IMR-90 (cell line): Measurements from ENCODE around the gene TNIP1. TPM values are rescaled to one million over a fixed set of nuclear protein-coding genes. Genes with fewer than 3 reads are reported as not detected.

Experiments used
- ATAC-seq: fragments of 200-7000 bp; cut with Tn5 transposase; 2 replicates; pipeline ENCODE4 v1.9.1; 2020; ENCODE audit warnings: low read depth, mild to moderate bottlenecking, moderate library complexity
- BruUV-seq: library from RNA; stranded (reverse); fragments of 400-500 nt; replicated peaks from 2 replicates; lab custom pipeline; 2021; lab: Mats Ljungman, UMichigan
- CTCF ChIA-PET: fragments of 300-600 bp; formaldehyde crosslinking; extraction: SDS; loops from one replicate; lab custom pipeline; 2021; ENCODE audit warnings: antibody characterized with exemption; lab: Yijun Ruan, JAX
- POLR2A ChIA-PET: fragments of 300-600 bp; sonication (Branson Sonifier 250); formaldehyde crosslinking; loops from one replicate; lab custom pipeline; 2022; ENCODE audit warnings: antibody characterized with exemption; ENCODE audit not compliant: unreplicated experiment; lab: Charles Lee
- DNase-seq: peaks from one replicate; pipeline ENCODE4 v3.0.0; 2013
- H2AFZ ChIP-seq: replicated peaks from 2 replicates; pipeline ENCODE3; 2013; ENCODE audit warnings: low read length, mild to moderate bottlenecking; ENCODE audit not compliant: poor library complexity
- H2AK5ac ChIP-seq: 2 replicates; pipeline ENCODE4 v1.6.1; 2013; ENCODE audit warnings: low read depth, low read length, inconsistent platforms
- H2AK9ac ChIP-seq: replicated peaks from 2 replicates; pipeline ENCODE3; 2013; ENCODE audit warnings: mild to moderate bottlenecking, low read depth, low read length, moderate library complexity; ENCODE audit not compliant: poor library complexity
- H2BK120ac ChIP-seq: 2 replicates; pipeline ENCODE4 v1.6.1; 2013; ENCODE audit warnings: low read depth, low read length, inconsistent platforms
- H2BK15ac ChIP-seq: 3 replicates; pipeline ENCODE4 v1.6.1; 2013; ENCODE audit warnings: low read depth, low read length, inconsistent platforms
- H2BK20ac ChIP-seq: 2 replicates; pipeline ENCODE4 v1.6.1; 2013; ENCODE audit warnings: low read depth, mild to moderate bottlenecking, inconsistent platforms, low read length, moderate library complexity
- H2BK5ac ChIP-seq: 2 replicates; pipeline ENCODE4 v1.6.1; 2013; ENCODE audit warnings: mild to moderate bottlenecking, low read depth, low read length, inconsistent platforms; ENCODE audit not compliant: poor library complexity, severe bottlenecking
- H3K14ac ChIP-seq: replicated peaks from 2 replicates; pipeline ENCODE4 v1.6.1; 2013; ENCODE audit warnings: low read depth, low read length, inconsistent platforms
- H3K18ac ChIP-seq: 2 replicates; pipeline ENCODE4 v1.6.1; 2013; ENCODE audit warnings: low read depth, low read length, control low read depth
- H3K23ac ChIP-seq: 2 replicates; pipeline ENCODE4 v1.6.1; 2013; ENCODE audit warnings: low read depth, low read length, inconsistent platforms
- H3K27ac ChIP-seq: 2 replicates; pipeline ENCODE4 v1.5.1; 2013; ENCODE audit warnings: mild to moderate bottlenecking, control low read depth, low read length; ENCODE audit not compliant: insufficient read depth
- H3K27me3 ChIP-seq: 2 replicates; pipeline ENCODE4 v1.6.1; 2013; ENCODE audit warnings: low read length; ENCODE audit not compliant: control insufficient read depth, insufficient read depth
- H3K36me3 ChIP-seq: 2 replicates; pipeline ENCODE4 v1.6.1; 2013; ENCODE audit warnings: low read length, mixed read lengths; ENCODE audit not compliant: control insufficient read depth, insufficient read depth
- H3K4ac ChIP-seq: 2 replicates; pipeline ENCODE4 v1.6.1; 2013; ENCODE audit warnings: low read depth, low read length, inconsistent platforms
- H3K4me1 ChIP-seq: 2 replicates; pipeline ENCODE4 v1.6.1; 2013; ENCODE audit warnings: low read length, mixed read lengths; ENCODE audit not compliant: control insufficient read depth, insufficient read depth
- H3K4me2 ChIP-seq: 2 replicates; pipeline ENCODE4 v1.6.1; 2013; ENCODE audit warnings: low read depth, mild to moderate bottlenecking, control low read depth, low read length, moderate library complexity
- H3K4me3 ChIP-seq: 2 replicates; pipeline ENCODE4 v1.5.1; 2013; ENCODE audit warnings: low read depth, mild to moderate bottlenecking, control low read depth, low read length, moderate library complexity; ENCODE audit not compliant: insufficient read depth
- H3K56ac ChIP-seq: 2 replicates; pipeline ENCODE4 v1.6.1; 2013; ENCODE audit warnings: low read length, inconsistent platforms; ENCODE audit not compliant: insufficient read depth; ENCODE audit errors: extremely low read depth
- H3K79me1 ChIP-seq, 2 experiments: 2 replicates each; pipeline ENCODE4 v1.6.1; 2013; ENCODE audit warnings: low read length in 2 of 2, inconsistent platforms in 1 of 2, low read depth in 1 of 2
- H3K9ac ChIP-seq: 2 replicates; pipeline ENCODE4 v1.6.1; 2013; ENCODE audit warnings: low read depth, low read length, control low read depth
- H3K9me1 ChIP-seq: 2 replicates; pipeline ENCODE4 v1.6.1; 2013; ENCODE audit warnings: low read length, inconsistent platforms; ENCODE audit not compliant: insufficient read depth
- H3K9me3 ChIP-seq: 2 replicates; pipeline ENCODE4 v1.6.1; 2013; ENCODE audit warnings: low read length; ENCODE audit not compliant: control insufficient read depth, insufficient read depth
- H4K20me1 ChIP-seq: 2 replicates; pipeline ENCODE4 v1.6.1; 2013; ENCODE audit warnings: low read length, inconsistent platforms; ENCODE audit not compliant: insufficient read depth
- H4K5ac ChIP-seq: 2 replicates; pipeline ENCODE4 v1.6.1; 2013; ENCODE audit warnings: mild to moderate bottlenecking, low read depth, low read length, control low read depth
- H4K8ac ChIP-seq, 2 experiments: 2 replicates each; pipeline ENCODE4 v1.6.1; 2013; ENCODE audit warnings: low read depth in 2 of 2, low read length in 2 of 2, control low read depth in 1 of 2, inconsistent platforms in 1 of 2
- H4K91ac ChIP-seq: 2 replicates; pipeline ENCODE4 v1.6.1; 2013; ENCODE audit warnings: low read depth, low read length, inconsistent platforms; ENCODE audit not compliant: insufficient read depth
- FOS ChIP-seq: fragments of 150-350 bp; IDR thresholded peaks from 2 replicates; pipeline ENCODE4 v1.6.1; 2016; ENCODE audit warnings: low read depth, low read length
- WGBS, 2 experiments: methylation state at CpG; one replicate each; pipeline versions ENCODE4 v1.1.5 to v1.1.7; 2013; ENCODE audit warnings: missing lambda C conversion rate in 2 of 2; ENCODE audit not compliant: insufficient read length in 1 of 2; ENCODE audit errors: extremely low coverage in 2 of 2; 5-methylcytosine and 5-hydroxymethylcytosine counted together
- dilution Hi-C: fragments of 300-500 bp; cut with HindIII; formaldehyde crosslinking; loops from one replicate; pipeline ENCODE4 v1.14.3; 2018; ENCODE audit warnings: low sequenced_read_pairs; ENCODE audit not compliant: unreplicated experiment
- in situ Hi-C: fragments of 300-500 bp; cut with MboI; formaldehyde crosslinking; loops from 3 replicates; pipeline ENCODE4 v1.14.3; 2019; ENCODE audit warnings: low sequenced_read_pairs, inconsistent platforms, mixed read lengths
- intact Hi-C: fragments of 100-400 bp; cut with micrococcal nuclease; formaldehyde crosslinking; loops from 2 replicates; pipeline ENCODE4 v1.10.0; 2022
- polyA plus RNA-seq, 3 experiments: library from polyadenylated mRNA; depleted of rRNA; stranded (reverse); fragments of >200 nt; gene quantifications; 2 replicates each; pipeline ENCODE4 v1.2.3, GENCODE V29; 2012; ENCODE audit warnings: low replicate concordance in 1 of 3
- total RNA-seq: library from RNA; depleted of rRNA; stranded (reverse); fragments of >200 nt; gene quantifications from 2 replicates; pipeline ENCODE4 v1.2.3, GENCODE V29; 2012
- TF ChIP-seq, protein P1 (sequence below): fragments of 150-350 bp; IDR thresholded peaks from 2 replicates; pipeline ENCODE4 v1.6.1; 2016; ENCODE audit warnings: low read depth, mild to moderate bottlenecking, low read length, moderate library complexity, borderline replicate concordance
- TF ChIP-seq, protein P2 (sequence below): conservative IDR thresholded peaks from 2 replicates; pipeline ENCODE4 v1.5.1; 2012; ENCODE audit warnings: mild to moderate bottlenecking, low read depth, low read length, improper control_type of control experiment
- TF ChIP-seq, protein P3 (sequence below): fragments of 150-350 bp; IDR thresholded peaks from 2 replicates; pipeline ENCODE4 v1.6.1; 2017; ENCODE audit warnings: mild to moderate bottlenecking, antibody characterized with exemption, low read length, low read depth

Gene TNIP1
- total and polyA plus RNA-seq, 2 of the 4 experiments (the other 2 are of a cell fraction) = 63.8 to 92.8 TPM

DNA sequence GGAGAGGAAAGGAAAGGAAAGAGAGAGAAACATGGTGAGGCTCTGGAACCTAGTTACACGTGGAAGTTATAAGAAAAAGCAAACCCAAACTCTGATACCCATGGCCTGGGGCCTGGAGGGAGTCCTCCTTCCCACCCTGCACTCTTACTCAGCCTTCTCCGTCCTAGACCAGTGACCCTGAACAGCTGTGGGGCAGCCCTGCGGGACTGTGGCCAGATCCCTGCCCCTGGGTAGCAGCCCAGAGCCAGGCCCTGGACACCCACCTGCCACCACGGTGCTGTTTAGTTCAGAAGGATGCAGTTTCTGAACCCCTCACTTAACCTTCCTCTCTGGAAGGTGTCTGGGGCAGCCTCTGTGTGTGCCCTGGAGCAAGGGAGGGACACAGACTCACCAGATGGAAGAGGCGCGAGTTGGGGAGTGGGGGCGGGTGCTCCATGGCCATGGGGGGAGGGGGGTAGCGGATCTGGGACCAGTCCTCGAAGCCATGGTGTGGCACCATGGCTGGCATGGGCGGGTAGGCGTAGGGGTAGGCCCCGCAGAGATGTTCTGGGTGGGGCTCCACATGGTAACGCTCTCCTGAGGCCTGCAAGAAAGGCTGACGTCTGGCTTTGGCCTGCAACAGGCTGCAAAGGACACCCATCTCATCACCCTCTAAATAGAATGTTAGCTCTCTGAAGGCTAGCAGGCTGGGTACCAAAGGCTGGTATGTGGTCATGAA, 47.5 kb downstream of the TNIP1 start:
- Histone ChIP-seq H3K14ac (no peak overlapping the region), H4K91ac (no peak overlapping the region), H2BK20ac (no peak overlapping the region), H3K4me3 (no peak overlapping the region), H3K9me3 (no peaks in the 10 kb centered on the region), H3K4me1 (peaks cover 11% of the 10 kb centered on the region), H3K56ac (no peak overlapping the region), H2BK5ac (no peak overlapping the region), H3K9ac (no peak overlapping the region), H2BK15ac (no peak overlapping the region), H2AK9ac (no peak overlapping the region), H2BK120ac (no peak overlapping the region), H4K8ac (no peak overlapping the region), H3K36me3 (peaks cover 67% of the 10 kb centered on the region), H3K23ac (no peak overlapping the region), H3K9me1 (peaks cover 25% of the 10 kb centered on the region), H2AK5ac (no peak overlapping the region), H4K20me1 (peaks cover 13% of the 10 kb centered on the region), H3K4me2 (no peak overlapping the region), H3K4ac (no peak overlapping the region), H3K27ac (no peak overlapping the region), H4K5ac (no peak overlapping the region), H3K27me3 (no peaks in the 10 kb centered on the region), H3K18ac (no peak overlapping the region), H3K79me1 (peaks cover 5 to 21% of the 10 kb centered on the region in 2 experiments; a peak in 2 of 4 replicates), H2AFZ (no peak overlapping the region)
- TF ChIP-seq, protein P1, sequence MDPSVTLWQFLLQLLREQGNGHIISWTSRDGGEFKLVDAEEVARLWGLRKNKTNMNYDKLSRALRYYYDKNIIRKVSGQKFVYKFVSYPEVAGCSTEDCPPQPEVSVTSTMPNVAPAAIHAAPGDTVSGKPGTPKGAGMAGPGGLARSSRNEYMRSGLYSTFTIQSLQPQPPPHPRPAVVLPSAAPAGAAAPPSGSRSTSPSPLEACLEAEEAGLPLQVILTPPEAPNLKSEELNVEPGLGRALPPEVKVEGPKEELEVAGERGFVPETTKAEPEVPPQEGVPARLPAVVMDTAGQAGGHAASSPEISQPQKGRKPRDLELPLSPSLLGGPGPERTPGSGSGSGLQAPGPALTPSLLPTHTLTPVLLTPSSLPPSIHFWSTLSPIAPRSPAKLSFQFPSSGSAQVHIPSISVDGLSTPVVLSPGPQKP = no peak
- TF ChIP-seq, protein P2, sequence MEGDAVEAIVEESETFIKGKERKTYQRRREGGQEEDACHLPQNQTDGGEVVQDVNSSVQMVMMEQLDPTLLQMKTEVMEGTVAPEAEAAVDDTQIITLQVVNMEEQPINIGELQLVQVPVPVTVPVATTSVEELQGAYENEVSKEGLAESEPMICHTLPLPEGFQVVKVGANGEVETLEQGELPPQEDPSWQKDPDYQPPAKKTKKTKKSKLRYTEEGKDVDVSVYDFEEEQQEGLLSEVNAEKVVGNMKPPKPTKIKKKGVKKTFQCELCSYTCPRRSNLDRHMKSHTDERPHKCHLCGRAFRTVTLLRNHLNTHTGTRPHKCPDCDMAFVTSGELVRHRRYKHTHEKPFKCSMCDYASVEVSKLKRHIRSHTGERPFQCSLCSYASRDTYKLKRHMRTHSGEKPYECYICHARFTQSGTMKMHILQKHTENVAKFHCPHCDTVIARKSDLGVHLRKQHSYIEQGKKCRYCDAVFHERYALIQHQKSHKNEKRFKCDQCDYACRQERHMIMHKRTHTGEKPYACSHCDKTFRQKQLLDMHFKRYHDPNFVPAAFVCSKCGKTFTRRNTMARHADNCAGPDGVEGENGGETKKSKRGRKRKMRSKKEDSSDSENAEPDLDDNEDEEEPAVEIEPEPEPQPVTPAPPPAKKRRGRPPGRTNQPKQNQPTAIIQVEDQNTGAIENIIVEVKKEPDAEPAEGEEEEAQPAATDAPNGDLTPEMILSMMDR = no peak
- TF ChIP-seq, protein P3, sequence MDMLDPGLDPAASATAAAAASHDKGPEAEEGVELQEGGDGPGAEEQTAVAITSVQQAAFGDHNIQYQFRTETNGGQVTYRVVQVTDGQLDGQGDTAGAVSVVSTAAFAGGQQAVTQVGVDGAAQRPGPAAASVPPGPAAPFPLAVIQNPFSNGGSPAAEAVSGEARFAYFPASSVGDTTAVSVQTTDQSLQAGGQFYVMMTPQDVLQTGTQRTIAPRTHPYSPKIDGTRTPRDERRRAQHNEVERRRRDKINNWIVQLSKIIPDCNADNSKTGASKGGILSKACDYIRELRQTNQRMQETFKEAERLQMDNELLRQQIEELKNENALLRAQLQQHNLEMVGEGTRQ = no peak
- TF ChIP-seq FOS = no peak
- no peak for DNase-seq
- dilution Hi-C loops = no loop called here
- POLR2A ChIA-PET = no interaction called here
- WGBS, 2 experiments = no CpG with 5 or more reads among the region's 14 CpGs
- BruUV-seq = no TSS peak
- intact Hi-C loops = no loop called here
- in situ Hi-C loops = no loop called here
- ATAC-seq = no peak
- CTCF ChIA-PET = no interaction called here
